Activated effector memory CD4-positive, alpha-beta T cell treated with Interleukin-2 at 50 U/mL for 16 hours (primary cell): Measurements from ENCODE around the gene NR4A1.

Source experiments
- DNase-seq: peaks from one replicate; pipeline ENCODE4 v3.0.0-alpha.2; 2020

Gene NR4A1

GRCh38 chr12:52019113-52019770 lies 32.0 kb upstream of the NR4A1 start:
- no peak for DNase-seq

GRCh38 chr12:52020539-52021336 lies 30.5 kb upstream of the NR4A1 start:
- peak; percentile 49 for DNase-seq

- DNase-seq: no peak
Measured at GRCh38 chr12:52022841-52023181, 28.4 kb upstream of the NR4A1 start.

GRCh38 chr12:52023182-52023975 lies 27.9 kb upstream of the NR4A1 start:
- peak; percentile 81 for DNase-seq

- DNase-seq: no peak
Measured at GRCh38 chr12:52023976-52024688, 27.1 kb upstream of the NR4A1 start.

- no peak for DNase-seq
Measured at GRCh38 chr12:52024845-52025230, 26.4 kb upstream of the NR4A1 start.

GRCh38 chr12:52026263-52026662 lies 25.0 kb upstream of the NR4A1 start:
- DNase-seq: no peak

GRCh38 chr12:52027085-52027843 lies 24.0 kb upstream of the NR4A1 start:
- no peak for DNase-seq

GRCh38 chr12:52029685-52030084 lies 21.6 kb upstream of the NR4A1 start:
- DNase-seq: no peak

- DNase-seq: no peak
Measured at GRCh38 chr12:52032446-52032803, 18.8 kb upstream of the NR4A1 start.

- peak; percentile 77 for DNase-seq
Measured at GRCh38 chr12:52032804-52033445, 18.3 kb upstream of the NR4A1 start.

GRCh38 chr12:52033446-52034140 lies 17.6 kb upstream of the NR4A1 start:
- no peak for DNase-seq

GRCh38 chr12:52035190-52035589 lies 16.1 kb upstream of the NR4A1 start:
- no peak for DNase-seq

- no peak for DNase-seq
Measured at GRCh38 chr12:52035926-52036325, 15.3 kb upstream of the NR4A1 start.

GRCh38 chr12:52036587-52037171 lies 14.6 kb upstream of the NR4A1 start:
- peak; percentile 68 for DNase-seq

GRCh38 chr12:52037248-52037861 lies 13.9 kb upstream of the NR4A1 start:
- DNase-seq: no peak

GRCh38 chr12:52038447-52038846 lies 12.8 kb upstream of the NR4A1 start:
- no peak for DNase-seq

GRCh38 chr12:52041035-52041434 lies 10.2 kb upstream of the NR4A1 start:
- DNase-seq: no peak

- DNase-seq: no peak
Measured at GRCh38 chr12:52041695-52042123, 9.5 kb upstream of the NR4A1 start.

- DNase-seq: no peak
Measured at GRCh38 chr12:52042706-52043385, 8.4 kb upstream of the NR4A1 start.
